SK-N-SH treated with all-trans-retinoic acid at 6 μM for 48 hours (cell line): Measurements from ENCODE around the gene ALOX15.

Experiments
- POU6F1 ChIP-seq: fragments of 250-450 bp; sonication (Bioruptor Pico); IDR thresholded peaks from 2 replicates; pipeline ENCODE4 v1.8.0; 2021; ENCODE audit warnings: low read depth, mild to moderate bottlenecking, moderate library complexity, borderline replicate concordance
- RARB ChIP-seq: fragments of 250-450 bp; sonication (Bioruptor Pico); IDR thresholded peaks from 2 replicates; pipeline ENCODE4 v1.8.0; 2021; ENCODE audit warnings: mild to moderate bottlenecking, moderate library complexity
- ZC3H10 ChIP-seq: fragments of 250-450 bp; sonication (Bioruptor Pico); IDR thresholded peaks from 2 replicates; pipeline ENCODE4 v1.5.1; 2021; ENCODE audit warnings: mild to moderate bottlenecking, moderate library complexity
- ZNF70 ChIP-seq: fragments of 450-650 bp; formaldehyde crosslinking; IDR thresholded peaks from 2 replicates; pipeline ENCODE4 v1.5.0; 2020; ENCODE audit warnings: mild to moderate bottlenecking, moderate library complexity
- ZNF8 ChIP-seq: fragments of 450-650 bp; formaldehyde crosslinking; IDR thresholded peaks from 2 replicates; pipeline ENCODE4 v1.5.0; 2020; ENCODE audit warnings: mild to moderate bottlenecking, moderate library complexity
- TF ChIP-seq, protein P1 (sequence below): fragments of 250-450 bp; sonication (Bioruptor Pico); IDR thresholded peaks from 2 replicates; pipeline ENCODE4 v1.5.1; 2021; ENCODE audit warnings: mild to moderate bottlenecking, moderate library complexity
- TF ChIP-seq, protein P2 (sequence below): fragments of 250-450 bp; sonication (Bioruptor Pico); IDR thresholded peaks from 2 replicates; pipeline ENCODE4 v1.5.0; 2020; ENCODE audit warnings: mild to moderate bottlenecking, moderate library complexity

GRCh38 chr17:4586043-4586442 is 55.4 kb downstream of the ALOX15 start:
- TF ChIP-seq ZNF8 (CRISPR knock-in tag) = no peak
- TF ChIP-seq, protein P1, sequence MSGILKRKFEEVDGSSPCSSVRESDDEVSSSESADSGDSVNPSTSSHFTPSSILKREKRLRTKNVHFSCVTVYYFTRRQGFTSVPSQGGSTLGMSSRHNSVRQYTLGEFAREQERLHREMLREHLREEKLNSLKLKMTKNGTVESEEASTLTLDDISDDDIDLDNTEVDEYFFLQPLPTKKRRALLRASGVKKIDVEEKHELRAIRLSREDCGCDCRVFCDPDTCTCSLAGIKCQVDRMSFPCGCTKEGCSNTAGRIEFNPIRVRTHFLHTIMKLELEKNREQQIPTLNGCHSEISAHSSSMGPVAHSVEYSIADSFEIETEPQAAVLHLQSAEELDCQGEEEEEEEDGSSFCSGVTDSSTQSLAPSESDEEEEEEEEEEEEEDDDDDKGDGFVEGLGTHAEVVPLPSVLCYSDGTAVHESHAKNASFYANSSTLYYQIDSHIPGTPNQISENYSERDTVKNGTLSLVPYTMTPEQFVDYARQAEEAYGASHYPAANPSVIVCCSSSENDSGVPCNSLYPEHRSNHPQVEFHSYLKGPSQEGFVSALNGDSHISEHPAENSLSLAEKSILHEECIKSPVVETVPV = no peak
- no peak for TF ChIP-seq ZC3H10 (CRISPR knock-in tag)
- TF ChIP-seq POU6F1 = no peak
- no peak for TF ChIP-seq ZNF70 (CRISPR knock-in tag)
- TF ChIP-seq, protein P2, sequence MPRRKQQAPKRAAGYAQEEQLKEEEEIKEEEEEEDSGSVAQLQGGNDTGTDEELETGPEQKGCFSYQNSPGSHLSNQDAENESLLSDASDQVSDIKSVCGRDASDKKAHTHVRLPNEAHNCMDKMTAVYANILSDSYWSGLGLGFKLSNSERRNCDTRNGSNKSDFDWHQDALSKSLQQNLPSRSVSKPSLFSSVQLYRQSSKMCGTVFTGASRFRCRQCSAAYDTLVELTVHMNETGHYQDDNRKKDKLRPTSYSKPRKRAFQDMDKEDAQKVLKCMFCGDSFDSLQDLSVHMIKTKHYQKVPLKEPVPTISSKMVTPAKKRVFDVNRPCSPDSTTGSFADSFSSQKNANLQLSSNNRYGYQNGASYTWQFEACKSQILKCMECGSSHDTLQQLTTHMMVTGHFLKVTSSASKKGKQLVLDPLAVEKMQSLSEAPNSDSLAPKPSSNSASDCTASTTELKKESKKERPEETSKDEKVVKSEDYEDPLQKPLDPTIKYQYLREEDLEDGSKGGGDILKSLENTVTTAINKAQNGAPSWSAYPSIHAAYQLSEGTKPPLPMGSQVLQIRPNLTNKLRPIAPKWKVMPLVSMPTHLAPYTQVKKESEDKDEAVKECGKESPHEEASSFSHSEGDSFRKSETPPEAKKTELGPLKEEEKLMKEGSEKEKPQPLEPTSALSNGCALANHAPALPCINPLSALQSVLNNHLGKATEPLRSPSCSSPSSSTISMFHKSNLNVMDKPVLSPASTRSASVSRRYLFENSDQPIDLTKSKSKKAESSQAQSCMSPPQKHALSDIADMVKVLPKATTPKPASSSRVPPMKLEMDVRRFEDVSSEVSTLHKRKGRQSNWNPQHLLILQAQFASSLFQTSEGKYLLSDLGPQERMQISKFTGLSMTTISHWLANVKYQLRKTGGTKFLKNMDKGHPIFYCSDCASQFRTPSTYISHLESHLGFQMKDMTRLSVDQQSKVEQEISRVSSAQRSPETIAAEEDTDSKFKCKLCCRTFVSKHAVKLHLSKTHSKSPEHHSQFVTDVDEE (CRISPR knock-in tag) = no peak
- no peak for TF ChIP-seq RARB (CRISPR knock-in tag)
